Endothelial cell of umbilical vein (primary cell): ENCODE measurements around the gene HBM. TPM values are rescaled to one million over a fixed set of nuclear protein-coding genes. Genes with fewer than 3 reads are reported as not detected.
"Not testable (repeated sequence)": the region's sequence is repeated elsewhere in the genome, so short reads cannot be mapped to it uniquely, and the experiment has no call there.

Experiments
- BruUV-seq: library from RNA; stranded (reverse); fragments of 400-500 nt; replicated peaks from 2 replicates; lab custom pipeline; 2021; lab: Mats Ljungman, UMichigan
- CTCF ChIA-PET: fragments of 300-600, 350-600 bp; sonication (Branson Sonifier 250); formaldehyde crosslinking; loops from one replicate; lab custom pipeline; 2021; ENCODE audit warnings: antibody characterized with exemption, inconsistent platforms; lab: Charles Lee
- POLR2A ChIA-PET: fragments of 300-600, 350-600 bp; sonication (Branson Sonifier 250); formaldehyde crosslinking; loops from one replicate; lab custom pipeline; 2021; ENCODE audit warnings: antibody characterized with exemption, inconsistent platforms; lab: Charles Lee
- DNase-seq: peaks from one replicate; pipeline ENCODE4 v3.0.0-alpha.2; 2011; ENCODE audit warnings: low read depth, low spot score
- FAIRE-seq: peaks from 2 replicates; lab custom pipeline; 2011; peaks lifted over from hg19 to GRCh38; lab: Jason Lieb, UNC
- H2AFZ ChIP-seq: 2 replicates; pipeline ENCODE4 v1.6.0; 2012; ENCODE audit warnings: low read depth, low read length, control low read depth, inconsistent platforms
- H3K27ac ChIP-seq: 2 replicates; pipeline ENCODE4 v1.5.1; 2011; ENCODE audit warnings: low read depth, mild to moderate bottlenecking, control low read depth, low read length, moderate library complexity; ENCODE audit not compliant: insufficient read depth
- H3K27me3 ChIP-seq, 2 experiments: 2 replicates each; pipeline versions ENCODE4 v1.6.0 to v1.6.1; 2011; ENCODE audit warnings: low read length in 2 of 2, mixed read lengths in 1 of 2; ENCODE audit not compliant: control insufficient read depth in 2 of 2, insufficient read depth in 2 of 2
- H3K36me3 ChIP-seq, 2 experiments: 2 replicates in 1 of 2; 3 replicates in 1 of 2; pipeline ENCODE4 v1.5.1; 2011; ENCODE audit warnings: low read length in 2 of 2, mild to moderate bottlenecking in 1 of 2, moderate library complexity in 1 of 2; ENCODE audit not compliant: control insufficient read depth in 2 of 2, insufficient read depth in 2 of 2; ENCODE audit errors: extremely low read depth in 1 of 2
- H3K4me1 ChIP-seq: 3 replicates; pipeline ENCODE4 v1.5.1; 2011; ENCODE audit warnings: mild to moderate bottlenecking, low read length; ENCODE audit not compliant: control insufficient read depth, insufficient read depth; ENCODE audit errors: extremely low read depth
- H3K4me2 ChIP-seq: 2 replicates; pipeline ENCODE4 v1.6.1; 2011; ENCODE audit warnings: low read length, control low read depth, mixed read lengths; ENCODE audit not compliant: insufficient read depth
- H3K4me3 ChIP-seq, 3 experiments: fragments of 200-600 bp in 1 of 3; sonication (generic), shearing (Covaris generic) in 1 of 3; replicated peaks in 1 of 3; 2 replicates each; pipeline ENCODE4 v1.5.1; 2011 to 2016; ENCODE audit warnings: control low read depth in 3 of 3, low read length in 3 of 3, mild to moderate bottlenecking in 2 of 3, inconsistent platforms in 1 of 3, low read depth in 1 of 3, moderate library complexity in 1 of 3; ENCODE audit not compliant: insufficient read depth in 1 of 3
- H3K79me2 ChIP-seq: 2 replicates; pipeline ENCODE4 v1.6.0; 2012; ENCODE audit warnings: low read length, inconsistent platforms; ENCODE audit not compliant: control insufficient read depth, insufficient read depth
- H3K9ac ChIP-seq: replicated peaks from 2 replicates; pipeline ENCODE3; 2011; ENCODE audit warnings: low read length, control low read depth; ENCODE audit not compliant: insufficient read depth; ENCODE audit errors: extremely low read depth
- H3K9me1 ChIP-seq: replicated peaks from 3 replicates; pipeline ENCODE4 v1.6.0; 2011; ENCODE audit warnings: mild to moderate bottlenecking, low read length; ENCODE audit not compliant: control insufficient read depth, insufficient read depth; ENCODE audit errors: extremely low read depth
- H3K9me3 ChIP-seq: replicated peaks from 2 replicates; pipeline ENCODE4 v1.5.1; 2012; ENCODE audit warnings: low read length, inconsistent platforms; ENCODE audit not compliant: control insufficient read depth, insufficient read depth
- H4K20me1 ChIP-seq: replicated peaks from 2 replicates; pipeline ENCODE3; 2011; ENCODE audit warnings: mild to moderate bottlenecking, low read length; ENCODE audit not compliant: control insufficient read depth, insufficient read depth; ENCODE audit errors: extremely low read depth
- CTCF ChIP-seq, 2 donors: IDR thresholded peaks; 1 replicate in 1 of 2; 2 replicates in 1 of 2; pipeline ENCODE4 v1.5.1; 2011; ENCODE audit warnings: low read length in 2 of 2, mild to moderate bottlenecking in 2 of 2, moderate library complexity in 2 of 2, control low read depth in 1 of 2, inconsistent platforms in 1 of 2, low read depth in 1 of 2; ENCODE audit not compliant: insufficient read depth in 1 of 2; ENCODE audit errors: extremely low read depth in 1 of 2
- EZH2 ChIP-seq: IDR thresholded peaks from 2 replicates; pipeline ENCODE4 v1.6.1; 2012; ENCODE audit warnings: borderline replicate concordance, low read depth, mild to moderate bottlenecking, moderate library complexity, low read length, inconsistent platforms; ENCODE audit not compliant: severe bottlenecking
- FOS ChIP-seq: IDR thresholded peaks from 2 replicates; pipeline ENCODE4 v1.6.1; 2011; ENCODE audit warnings: mild to moderate bottlenecking, low read length, moderate library complexity, borderline replicate concordance; ENCODE audit not compliant: insufficient read depth
- GATA2 ChIP-seq: IDR thresholded peaks from 2 replicates; pipeline ENCODE4 v1.7.0; 2011; ENCODE audit warnings: low read depth, mild to moderate bottlenecking, moderate library complexity, mixed read lengths, low read length; ENCODE audit not compliant: insufficient read length, insufficient read depth
- JUN ChIP-seq: IDR thresholded peaks from 2 replicates; pipeline ENCODE4 v1.6.1; 2011; ENCODE audit warnings: borderline replicate concordance, low read depth; ENCODE audit not compliant: insufficient read length, insufficient read depth
- MAX ChIP-seq: IDR thresholded peaks from 2 replicates; pipeline ENCODE4 v1.6.1; 2011; ENCODE audit not compliant: insufficient read depth, insufficient read length
- MYC ChIP-seq: IDR thresholded peaks from one replicate; pipeline ENCODE4 v1.6.1; 2011; ENCODE audit warnings: mild to moderate bottlenecking, low read depth, low read length
- POLR2A ChIP-seq: IDR thresholded peaks from 2 replicates; pipeline ENCODE4 v1.6.1; 2012; ENCODE audit warnings: low read depth, mild to moderate bottlenecking, control low read depth, low read length
- POLR2AphosphoS5 ChIP-seq: IDR thresholded peaks from 2 replicates; pipeline ENCODE4 v1.6.1; 2012; ENCODE audit warnings: low read depth, mild to moderate bottlenecking, control low read depth, low read length, moderate library complexity; ENCODE audit not compliant: insufficient read depth
- dilution Hi-C: fragments of 300-500 bp; cut with MboI; formaldehyde crosslinking; loops from one replicate; pipeline ENCODE4 v1.15.0; 2019; ENCODE audit warnings: low sequenced_read_pairs; ENCODE audit not compliant: extremely low pct_ligation_motif_present
- intact Hi-C: fragments of 100-400 bp; cut with micrococcal nuclease; formaldehyde crosslinking; loops from one replicate; pipeline ENCODE4 v1.10.0; 2022
- polyA plus RNA-seq, 4 experiments: library from polyadenylated mRNA; depleted of rRNA in 3 of 4; stranded (reverse) in 3 of 4; unstranded in 1 of 4; fragments of >200 nt; gene quantifications; 2 replicates each; pipeline versions ENCODE4 v1.2.1 to v1.2.3, GENCODE V29; 2011 to 2012; ENCODE audit warnings: missing spikeins in 1 of 4
- total RNA-seq: library from RNA; stranded (reverse); gene quantifications from 2 replicates; pipeline ENCODE4 v1.2.3, GENCODE V29; 2021

Gene HBM
- total and polyA plus RNA-seq, 2 donors (not counting 3 experiments of a cell fraction or from before 2014, with no cell fraction given), result not detected

- Histone ChIP-seq H3K9me3 (no peaks in the 10 kb centered on the region), H3K27ac (no peak overlapping the region), H3K9ac (no peak overlapping the region), H3K79me2 (no peaks in the 10 kb centered on the region), H3K4me3 (no peak overlapping the region), H3K27me3 (peaks cover 7 to 12% of the 10 kb centered on the region in 2 experiments), H3K9me1 (no peaks in the 10 kb centered on the region), H4K20me1 (no peaks in the 10 kb centered on the region), H3K4me2 (no peak overlapping the region), H3K36me3 (no peaks in the 10 kb centered on the region), H3K4me1 (peaks cover 8% of the 10 kb centered on the region), H2AFZ (no peak overlapping the region)
- POLR2A ChIA-PET, result no interaction called here
- TF ChIP-seq POLR2AphosphoS5 (no peak), JUN (no peak), FOS (no peak), MYC (no peak), CTCF (IDR thresholded peaks at IDR 0.05; ENCODE audit: extremely low read depth in 1 of 2, insufficient read depth in 1 of 2, low read depth in 1 of 2, low read length in 2 of 2) (no peak), MAX (no peak), POLR2A (no peak), GATA2 (no peak), EZH2 (no peak)
- CTCF ChIA-PET, result interaction anchor here (0.6 to 4.7 kb wide), 3 partner anchors 42 to 203 kb away, joined by 3 to 24 read pairs (median 3); no protein-coding TSS in a partner anchor
- FAIRE-seq, result no peak
- intact Hi-C loops (no loop called here), dilution Hi-C loops (no loop called here)
- no peak for DNase-seq
- no TSS peak for BruUV-seq
These were observed 6.5 kb upstream of the HBM start for GRCh38 chr16:159136-159849.

- intact Hi-C loops, H3K79me2 ChIP-seq, H2AFZ ChIP-seq, H3K9me1 ChIP-seq, DNase-seq, H3K27ac ChIP-seq, H4K20me1 ChIP-seq, H3K9ac ChIP-seq, H3K4me3 ChIP-seq, dilution Hi-C loops, H3K4me1 ChIP-seq, H3K36me3 ChIP-seq, BruUV-seq, H3K4me2 ChIP-seq, FAIRE-seq, POLR2A ChIA-PET, H3K9me3 ChIP-seq: not testable (repeated sequence)
- CTCF ChIA-PET, result interaction anchor here (4.7 kb wide), 1 partner anchor 53 kb away, joined by 24 read pairs; no protein-coding TSS in a partner anchor
- H3K27me3 ChIP-seq, result peaks cover 8 to 11% of the 10 kb centered on the region in 2 experiments
These were observed 5.5 kb upstream of the HBM start for GRCh38 chr16:160242-160641.
